Keratinocyte (primary cell): ENCODE data around the gene PCNT. TPM values are rescaled to one million over a fixed set of nuclear protein-coding genes. Genes with fewer than 3 reads are reported as not detected.

Source experiments
- DNase-seq: peaks from one replicate; pipeline ENCODE4 v3.0.0-alpha.2; 2011; ENCODE audit warnings: low read depth, missing footprints, low spot score
- FAIRE-seq: peaks from 2 replicates; lab custom pipeline; 2011; peaks lifted over from hg19 to GRCh38; lab: Jason Lieb, UNC
- H2AFZ ChIP-seq: 2 replicates; pipeline ENCODE4 v1.6.0; 2012; ENCODE audit warnings: low read length, control low read depth, inconsistent platforms; ENCODE audit not compliant: control insufficient read depth
- H3K27ac ChIP-seq: 2 replicates; pipeline ENCODE4 v1.5.1; 2011; ENCODE audit warnings: low read length; ENCODE audit not compliant: control insufficient read depth, insufficient read depth
- H3K27me3 ChIP-seq: 3 replicates; pipeline ENCODE4 v1.6.0; 2011; ENCODE audit warnings: low read length; ENCODE audit not compliant: control insufficient read depth, insufficient read depth; ENCODE audit errors: extremely low read depth
- H3K36me3 ChIP-seq, 2 experiments: 2 replicates in 1 of 2; 3 replicates in 1 of 2; pipeline ENCODE4 v1.5.1; 2011; ENCODE audit warnings: low read length in 2 of 2, mild to moderate bottlenecking in 1 of 2; ENCODE audit not compliant: control insufficient read depth in 2 of 2, insufficient read depth in 2 of 2; ENCODE audit errors: extremely low read depth in 1 of 2
- H3K4me1 ChIP-seq: 3 replicates; pipeline ENCODE4 v1.5.1; 2011; ENCODE audit warnings: low read length; ENCODE audit not compliant: control insufficient read depth, insufficient read depth; ENCODE audit errors: extremely low read depth
- H3K4me2 ChIP-seq: 3 replicates; pipeline ENCODE4 v1.6.0; 2011; ENCODE audit warnings: low read depth, low read length; ENCODE audit not compliant: control insufficient read depth, insufficient read depth; ENCODE audit errors: extremely low read depth
- H3K4me3 ChIP-seq, 3 experiments: fragments of 200-600 bp in 1 of 3; sonication (generic) in 1 of 3; 2 replicates in 2 of 3; 3 replicates in 1 of 3; pipeline ENCODE4 v1.5.1; 2011 to 2016; ENCODE audit warnings: low read length in 3 of 3, mild to moderate bottlenecking in 3 of 3, control low read depth in 2 of 3, inconsistent platforms in 1 of 3, low read depth in 1 of 3, mixed read lengths in 1 of 3, mixed run types in 1 of 3, moderate library complexity in 1 of 3; ENCODE audit not compliant: control insufficient read depth in 2 of 3, insufficient read depth in 2 of 3; ENCODE audit errors: extremely low read depth in 1 of 3
- H3K79me2 ChIP-seq: 2 replicates; pipeline ENCODE4 v1.6.0; 2012; ENCODE audit warnings: low read length; ENCODE audit not compliant: control insufficient read depth, insufficient read depth
- H3K9ac ChIP-seq: 3 replicates; pipeline ENCODE4 v1.6.0; 2011; ENCODE audit warnings: low read length; ENCODE audit not compliant: control insufficient read depth, insufficient read depth; ENCODE audit errors: extremely low read depth
- H3K9me1 ChIP-seq: 3 replicates; pipeline ENCODE4 v1.6.0; 2011; ENCODE audit warnings: low read length; ENCODE audit not compliant: control insufficient read depth, insufficient read depth; ENCODE audit errors: extremely low read depth
- H3K9me3 ChIP-seq: 2 replicates; pipeline ENCODE4 v1.5.1; 2012; ENCODE audit warnings: low read depth, low read length; ENCODE audit not compliant: control insufficient read depth
- H4K20me1 ChIP-seq: 3 replicates; pipeline ENCODE4 v1.6.0; 2011; ENCODE audit warnings: low read length; ENCODE audit not compliant: control insufficient read depth, insufficient read depth; ENCODE audit errors: extremely low read depth
- EZH2 ChIP-seq: IDR thresholded peaks from one replicate; pipeline ENCODE4 v1.6.1; 2012; ENCODE audit warnings: inconsistent platforms, mild to moderate bottlenecking, low read length, moderate library complexity
- dilution Hi-C: fragments of 300-500 bp; cut with MboI; formaldehyde crosslinking; loops from one replicate; pipeline ENCODE4 v1.7.0; 2020; ENCODE audit warnings: low sequenced_read_pairs; ENCODE audit not compliant: extremely low pct_ligation_motif_present
- polyA minus RNA-seq, 3 experiments: library from RNA; depleted of rRNA, polyadenylated mRNA; stranded (reverse); fragments of >200 nt; gene quantifications; 1 replicate in 1 of 3; 2 replicates in 1 of 3; 3 replicates in 1 of 3; pipeline ENCODE4 v1.2.3, GENCODE V29; 2011
- polyA plus RNA-seq, 5 experiments: library from polyadenylated mRNA; depleted of rRNA in 3 of 5; stranded (reverse) in 3 of 5; stranded (forward) in 1 of 5; unstranded in 1 of 5; fragments of >200 nt; gene quantifications; 1 replicate in 1 of 5; 2 replicates in 3 of 5; 3 replicates in 1 of 5; pipeline versions ENCODE4 v1.2.1 to v1.2.3, GENCODE V29; 2011 to 2012; ENCODE audit warnings: missing spikeins in 2 of 5, low read depth in 1 of 5, low replicate concordance in 1 of 5
- TF ChIP-seq, protein P1 (sequence below), 3 experiments: IDR thresholded peaks in 1 of 3; conservative IDR thresholded peaks in 1 of 3; optimal IDR thresholded peaks in 1 of 3; 2 replicates in 2 of 3; 3 replicates in 1 of 3; pipeline versions ENCODE3 to v1.5.1; 2011; ENCODE audit warnings: low read length in 3 of 3, mild to moderate bottlenecking in 3 of 3, moderate library complexity in 2 of 3, control low read depth in 1 of 3, inconsistent platforms in 1 of 3; ENCODE audit not compliant: insufficient read depth in 2 of 3; ENCODE audit errors: extremely low read depth in 1 of 3

The PCNT gene, protein sequence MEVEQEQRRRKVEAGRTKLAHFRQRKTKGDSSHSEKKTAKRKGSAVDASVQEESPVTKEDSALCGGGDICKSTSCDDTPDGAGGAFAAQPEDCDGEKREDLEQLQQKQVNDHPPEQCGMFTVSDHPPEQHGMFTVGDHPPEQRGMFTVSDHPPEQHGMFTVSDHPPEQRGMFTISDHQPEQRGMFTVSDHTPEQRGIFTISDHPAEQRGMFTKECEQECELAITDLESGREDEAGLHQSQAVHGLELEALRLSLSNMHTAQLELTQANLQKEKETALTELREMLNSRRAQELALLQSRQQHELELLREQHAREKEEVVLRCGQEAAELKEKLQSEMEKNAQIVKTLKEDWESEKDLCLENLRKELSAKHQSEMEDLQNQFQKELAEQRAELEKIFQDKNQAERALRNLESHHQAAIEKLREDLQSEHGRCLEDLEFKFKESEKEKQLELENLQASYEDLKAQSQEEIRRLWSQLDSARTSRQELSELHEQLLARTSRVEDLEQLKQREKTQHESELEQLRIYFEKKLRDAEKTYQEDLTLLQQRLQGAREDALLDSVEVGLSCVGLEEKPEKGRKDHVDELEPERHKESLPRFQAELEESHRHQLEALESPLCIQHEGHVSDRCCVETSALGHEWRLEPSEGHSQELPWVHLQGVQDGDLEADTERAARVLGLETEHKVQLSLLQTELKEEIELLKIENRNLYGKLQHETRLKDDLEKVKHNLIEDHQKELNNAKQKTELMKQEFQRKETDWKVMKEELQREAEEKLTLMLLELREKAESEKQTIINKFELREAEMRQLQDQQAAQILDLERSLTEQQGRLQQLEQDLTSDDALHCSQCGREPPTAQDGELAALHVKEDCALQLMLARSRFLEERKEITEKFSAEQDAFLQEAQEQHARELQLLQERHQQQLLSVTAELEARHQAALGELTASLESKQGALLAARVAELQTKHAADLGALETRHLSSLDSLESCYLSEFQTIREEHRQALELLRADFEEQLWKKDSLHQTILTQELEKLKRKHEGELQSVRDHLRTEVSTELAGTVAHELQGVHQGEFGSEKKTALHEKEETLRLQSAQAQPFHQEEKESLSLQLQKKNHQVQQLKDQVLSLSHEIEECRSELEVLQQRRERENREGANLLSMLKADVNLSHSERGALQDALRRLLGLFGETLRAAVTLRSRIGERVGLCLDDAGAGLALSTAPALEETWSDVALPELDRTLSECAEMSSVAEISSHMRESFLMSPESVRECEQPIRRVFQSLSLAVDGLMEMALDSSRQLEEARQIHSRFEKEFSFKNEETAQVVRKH (N-terminal part only)
- 7.6 to 9.8 TPM (median 8.9 TPM) in 3 replicates for polyA plus RNA-seq
- 23.1 TPM for polyA plus RNA-seq (2011; ENCODE audit: low read depth)
- polyA plus RNA-seq (2011; cell fraction: cytosol; rRNA removed): 3.9 and 4.2 TPM in 2 replicates
- 33.4 and 35.2 TPM in 2 replicates for polyA plus RNA-seq (2011; cell fraction: nucleus; rRNA removed)
- 6.6 and 8.9 TPM in 2 replicates for polyA plus RNA-seq (2012; ENCODE audit: low replicate concordance)
- polyA minus RNA-seq: 26.3 to 41.6 TPM (median 28.7 TPM) in 3 replicates
- polyA minus RNA-seq (2011; cell fraction: cytosol; rRNA and poly(A)+ RNA removed): 3.5 TPM
- polyA minus RNA-seq (2011; cell fraction: nucleus; rRNA and poly(A)+ RNA removed): 19.8 and 22.7 TPM in 2 replicates

- dilution Hi-C loops: no loop called here
- FAIRE-seq (no peak), DNase-seq (peak; percentile 81)
- Histone ChIP-seq H3K9me3 (no peaks in the 10 kb centered on the region), H3K36me3 (peaks cover 3 to 7% of the 10 kb centered on the region in 2 experiments), H4K20me1 (no peaks in the 10 kb centered on the region), H3K9ac (peak within 1 kb of the TSS; percentile 97), H3K4me3 (peak within 1 kb of the TSS; percentile 87 to 99 (median 90)), H3K4me1 (peaks cover 23% of the 10 kb centered on the region), H3K27ac (peak within 1 kb of the TSS; percentile 95), H3K79me2 (peaks cover 59% of the 10 kb centered on the region), H3K4me2 (peak within 1 kb of the TSS; percentile 92), H3K9me1 (peaks cover 2% of the 10 kb centered on the region), H3K27me3 (no peaks in the 10 kb centered on the region), H2AFZ (peak within 1 kb of the TSS; percentile 63)
- no peak for TF ChIP-seq EZH2
- TF ChIP-seq, protein P1, sequence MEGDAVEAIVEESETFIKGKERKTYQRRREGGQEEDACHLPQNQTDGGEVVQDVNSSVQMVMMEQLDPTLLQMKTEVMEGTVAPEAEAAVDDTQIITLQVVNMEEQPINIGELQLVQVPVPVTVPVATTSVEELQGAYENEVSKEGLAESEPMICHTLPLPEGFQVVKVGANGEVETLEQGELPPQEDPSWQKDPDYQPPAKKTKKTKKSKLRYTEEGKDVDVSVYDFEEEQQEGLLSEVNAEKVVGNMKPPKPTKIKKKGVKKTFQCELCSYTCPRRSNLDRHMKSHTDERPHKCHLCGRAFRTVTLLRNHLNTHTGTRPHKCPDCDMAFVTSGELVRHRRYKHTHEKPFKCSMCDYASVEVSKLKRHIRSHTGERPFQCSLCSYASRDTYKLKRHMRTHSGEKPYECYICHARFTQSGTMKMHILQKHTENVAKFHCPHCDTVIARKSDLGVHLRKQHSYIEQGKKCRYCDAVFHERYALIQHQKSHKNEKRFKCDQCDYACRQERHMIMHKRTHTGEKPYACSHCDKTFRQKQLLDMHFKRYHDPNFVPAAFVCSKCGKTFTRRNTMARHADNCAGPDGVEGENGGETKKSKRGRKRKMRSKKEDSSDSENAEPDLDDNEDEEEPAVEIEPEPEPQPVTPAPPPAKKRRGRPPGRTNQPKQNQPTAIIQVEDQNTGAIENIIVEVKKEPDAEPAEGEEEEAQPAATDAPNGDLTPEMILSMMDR (optimal IDR thresholded peaks at IDR 0.05 in 1 of 3, IDR thresholded peaks at IDR 0.05 in 1 of 3, conservative IDR thresholded peaks at IDR 0.05 in 1 of 3; ENCODE audit: extremely low read depth in 1 of 3, insufficient read depth in 2 of 3, low read length in 3 of 3): no peak
Measured at GRCh38 chr21:46323710-46324389, at the start of gene PCNT, which contains the start of gene C21orf58. Gene PCNT (plus strand): TSS chr21:46324156. CDS start chr21:46324229, 73 bp downstream. Gene C21orf58 (minus strand): TSS chr21:46323870. CDS start chr21:46322738, 1,132 bp downstream.
